Heart left ventricle (tissue), 13 donors: ENCODE measurements around the gene GRAMD4.

ENCODE experiments used
- POLR2A ChIP-seq, 2 donors: fragments of 450-650 bp; IDR thresholded peaks; one replicate each; pipeline ENCODE4 v1.6.1; 2017; ENCODE audit warnings: antibody characterized with exemption in 2 of 2, mild to moderate bottlenecking in 2 of 2, moderate library complexity in 2 of 2
- TF ChIP-seq, protein P1 (sequence below), 12 donors: fragments of 200-600 bp; sonication (generic) in 4 of 12; IDR thresholded peaks; one replicate each; pipeline versions ENCODE4 v1.5.0 to v1.8.0; 2018 to 2022; ENCODE audit warnings: antibody characterized with exemption in 12 of 12, mild to moderate bottlenecking in 5 of 12
- donor health status: ischemic (EF 13 %, LVEDD 7.1; RV severe dilation, severe dysfunction).
- donor health status: DM: no; HTN: yes; CAD: no.
- donor health status: DM: no; HTN: no; CAD: no.
- donor health status: ischemic (EF 25% LVEDD 6.9; RV normal size, moderate dysfunction).
- donor health status: ischemic (EF 25% LVEDD 5.7; RV mildly dilated, moderate dysfunction).
- donor health status: ischemic (EF 35%, LVEDD 5.7; RV mildly dilated, moderate dysfunction).
- donor health status: nonischemic (EF 11% LVEDD 7.7; RV severe dilation, severe dysfunction).
- donor health status: DM: yes; HTN: yes; CAD: no.
- donor health status: PGD.
- donor health status: ischemic (EF 29% LVEDD 5.4; RV normal size, mild dysfunction).
- donor health status: nonischemic (EF 23%, LVEDD 6.1; RV moderate dilation, normal function).

DNA sequence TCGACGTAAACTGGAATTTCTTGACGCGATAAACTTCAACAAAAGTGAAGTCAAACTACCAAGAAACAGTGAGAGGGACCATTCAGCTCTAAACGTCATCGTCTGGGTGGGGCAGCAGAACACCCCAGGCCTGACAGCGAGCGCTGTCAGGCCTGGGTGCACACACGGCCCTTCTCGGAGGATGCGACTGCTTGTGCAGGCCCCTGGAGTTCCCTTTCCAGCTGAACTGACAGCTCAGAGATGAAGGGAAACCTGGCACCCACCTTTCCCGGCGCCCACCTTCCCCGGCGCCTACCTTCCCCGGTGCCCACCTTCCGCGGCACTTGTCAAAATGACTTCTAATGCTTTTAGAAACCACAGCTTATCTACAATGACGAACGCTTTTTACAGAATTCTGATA is 70.0 kb downstream of the GRAMD4 start:
- TF ChIP-seq, protein P1, sequence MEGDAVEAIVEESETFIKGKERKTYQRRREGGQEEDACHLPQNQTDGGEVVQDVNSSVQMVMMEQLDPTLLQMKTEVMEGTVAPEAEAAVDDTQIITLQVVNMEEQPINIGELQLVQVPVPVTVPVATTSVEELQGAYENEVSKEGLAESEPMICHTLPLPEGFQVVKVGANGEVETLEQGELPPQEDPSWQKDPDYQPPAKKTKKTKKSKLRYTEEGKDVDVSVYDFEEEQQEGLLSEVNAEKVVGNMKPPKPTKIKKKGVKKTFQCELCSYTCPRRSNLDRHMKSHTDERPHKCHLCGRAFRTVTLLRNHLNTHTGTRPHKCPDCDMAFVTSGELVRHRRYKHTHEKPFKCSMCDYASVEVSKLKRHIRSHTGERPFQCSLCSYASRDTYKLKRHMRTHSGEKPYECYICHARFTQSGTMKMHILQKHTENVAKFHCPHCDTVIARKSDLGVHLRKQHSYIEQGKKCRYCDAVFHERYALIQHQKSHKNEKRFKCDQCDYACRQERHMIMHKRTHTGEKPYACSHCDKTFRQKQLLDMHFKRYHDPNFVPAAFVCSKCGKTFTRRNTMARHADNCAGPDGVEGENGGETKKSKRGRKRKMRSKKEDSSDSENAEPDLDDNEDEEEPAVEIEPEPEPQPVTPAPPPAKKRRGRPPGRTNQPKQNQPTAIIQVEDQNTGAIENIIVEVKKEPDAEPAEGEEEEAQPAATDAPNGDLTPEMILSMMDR (IDR thresholded peaks at IDR 0.05): no peak
- TF ChIP-seq POLR2A (IDR thresholded peaks at IDR 0.05): no peak
